Measurements from ENCODE around the gene PDZRN3.

GRCh38 chr3:73448041-73448440 lies 176.7 kb downstream of the PDZRN3 start:
- TF ChIP-seq CTCF (IDR thresholded peaks at IDR 0.05): no peak
- no peak for TF ChIP-seq POLR2A (IDR thresholded peaks at IDR 0.05)
